Smooth muscle cell (in vitro differentiated cells): ENCODE measurements around the gene NAA10. TPM values are rescaled to one million over a fixed set of nuclear protein-coding genes. Genes with fewer than 3 reads are reported as not detected.

Experiments used
- DNase-seq: peaks from one replicate; lab custom pipeline; 2025; ENCODE audit not compliant: unreplicated experiment; lab: John Stamatoyannopoulos, UW
- H2AFZ ChIP-seq: fragments of 200-600 bp; sonication (generic); 2 replicates; pipeline ENCODE4 v1.6.0; 2016; ENCODE audit warnings: antibody characterized with exemption, low read depth, mild to moderate bottlenecking
- H3F3A ChIP-seq: fragments of 200-600 bp; sonication (generic); 2 replicates; pipeline ENCODE4 v1.6.0; 2017; ENCODE audit warnings: antibody characterized with exemption, low read depth
- H3K27ac ChIP-seq: fragments of 200-600 bp; sonication (generic); 2 replicates; pipeline ENCODE4 v1.5.1; 2016; ENCODE audit warnings: low read depth, mild to moderate bottlenecking
- H3K27me3 ChIP-seq: fragments of 200-600 bp; sonication (generic); 2 replicates; pipeline ENCODE4 v1.6.1; 2016; ENCODE audit warnings: low read depth, mild to moderate bottlenecking
- H3K36me3 ChIP-seq: fragments of 200-600 bp; sonication (generic); 2 replicates; pipeline ENCODE4 v1.5.1; 2016; ENCODE audit warnings: low read depth
- H3K4me1 ChIP-seq: fragments of 200-600 bp; sonication (generic); 2 replicates; pipeline ENCODE4 v1.5.1; 2016; ENCODE audit warnings: low read depth
- H3K4me2 ChIP-seq: fragments of 200-600 bp; sonication (generic); 2 replicates; pipeline ENCODE4 v1.6.0; 2016; ENCODE audit warnings: mild to moderate bottlenecking
- H3K4me3 ChIP-seq: fragments of 200-600 bp; sonication (generic); 2 replicates; pipeline ENCODE4 v1.5.1; 2016; ENCODE audit warnings: mild to moderate bottlenecking
- H3K79me2 ChIP-seq: fragments of 200-600 bp; sonication (generic); 2 replicates; pipeline ENCODE4 v1.6.0; 2016; ENCODE audit warnings: low read depth, mild to moderate bottlenecking
- H3K9ac ChIP-seq: fragments of 200-600 bp; sonication (generic); 2 replicates; pipeline ENCODE4 v1.6.0; 2016; ENCODE audit warnings: low read depth
- H3K9me3 ChIP-seq: fragments of 200-600 bp; sonication (generic); replicated peaks from 2 replicates; pipeline ENCODE4 v1.5.1; 2016; ENCODE audit warnings: low read depth
- H4K20me1 ChIP-seq: fragments of 200-600 bp; sonication (generic); 2 replicates; pipeline ENCODE4 v1.6.0; 2016; ENCODE audit warnings: low read depth
- CTCF ChIP-seq: fragments of 200-600 bp; sonication (generic); IDR thresholded peaks from 2 replicates; pipeline ENCODE4 v1.5.1; 2017; ENCODE audit warnings: borderline replicate concordance, mild to moderate bottlenecking, antibody characterized with exemption; ENCODE audit not compliant: insufficient read depth, poor library complexity, severe bottlenecking
- WGBS: methylation state at CpG from one replicate; pipeline ENCODE4 v1.1.7; 2016; ENCODE audit warnings: low lambda C conversion rate; 5-methylcytosine and 5-hydroxymethylcytosine counted together
- polyA plus RNA-seq: library from polyadenylated mRNA; unstranded; fragments of >200 nt; fragmentation: Nextera tagmentation; extraction: Ambion mirVana; gene quantifications from 2 replicates; pipeline ENCODE4 v1.2.1, GENCODE V29; 2016
- total RNA-seq: library from RNA; depleted of rRNA; stranded (reverse); fragments of >200 nt; gene quantifications from 2 replicates; pipeline ENCODE4 v1.2.3, GENCODE V29; 2014

Gene NAA10
- total and polyA plus RNA-seq, 2 experiments from 2014 or later = 81.2 to 124 TPM

GRCh38 chrX:153971124-153971449 lies 36.2 kb upstream of the NAA10 start:
- peak overlapping the region; percentile 99 for H3K9ac ChIP-seq
- H4K20me1 ChIP-seq = peaks cover 45% of the 10 kb centered on the region
- H3K79me2 ChIP-seq = peaks cover 37% of the 10 kb centered on the region
- H3K27me3 ChIP-seq = no peaks in the 10 kb centered on the region
- no peaks in the 10 kb centered on the region for H3K9me3 ChIP-seq
- no peak overlapping the region for H2AFZ ChIP-seq
- no peaks in the 10 kb centered on the region for H3K4me1 ChIP-seq
- DNase-seq = peak; percentile 49
- 53% methylated on average over 17 of the region's 34 CpGs for WGBS
- peak overlapping the region; percentile 80 for H3K4me2 ChIP-seq
- peak overlapping the region; percentile 99 for H3K27ac ChIP-seq
- H3K36me3 ChIP-seq = no peaks in the 10 kb centered on the region
- no peaks in the 10 kb centered on the region for H3F3A ChIP-seq
- TF ChIP-seq CTCF = no peak
- H3K4me3 ChIP-seq = peak overlapping the region; percentile 72

- WGBS = 45% methylated on average over 39 of the region's 49 CpGs
Measured at GRCh38 chrX:153970357-153971123, 35.7 kb upstream of the NAA10 start.

GRCh38 chrX:153969904-153970356 lies 35.1 kb upstream of the NAA10 start:
- H3K27me3 ChIP-seq = no peaks in the 10 kb centered on the region
- no peaks in the 10 kb centered on the region for H3F3A ChIP-seq
- H3K4me1 ChIP-seq = no peaks in the 10 kb centered on the region
- H3K79me2 ChIP-seq = peaks cover 48% of the 10 kb centered on the region
- H3K9me3 ChIP-seq = no peaks in the 10 kb centered on the region
- TF ChIP-seq CTCF = no peak
- peak overlapping the region; percentile 84 for H3K4me2 ChIP-seq
- H3K4me3 ChIP-seq = peak overlapping the region; percentile 72
- 41% methylated on average over 19 of the region's 26 CpGs for WGBS
- H3K9ac ChIP-seq = no peak overlapping the region
- H4K20me1 ChIP-seq = peaks cover 56% of the 10 kb centered on the region
- H3K36me3 ChIP-seq = no peaks in the 10 kb centered on the region
- DNase-seq = no peak
- peak overlapping the region; percentile 1 for H3K27ac ChIP-seq
- H2AFZ ChIP-seq = no peak overlapping the region

More at GRCh38 chrX:153970357-153971123, 35.7 kb upstream of the NAA10 start:
- Histone ChIP-seq H3F3A (no peaks in the 10 kb centered on the region), H3K4me3 (peak overlapping the region; percentile 72), H4K20me1 (peaks cover 50% of the 10 kb centered on the region), H3K9ac (peak overlapping the region; percentile 99), H3K27me3 (no peaks in the 10 kb centered on the region), H3K4me1 (no peaks in the 10 kb centered on the region), H2AFZ (no peak overlapping the region), H3K27ac (peak overlapping the region; percentile 99), H3K9me3 (no peaks in the 10 kb centered on the region), H3K36me3 (no peaks in the 10 kb centered on the region), H3K79me2 (peaks cover 42% of the 10 kb centered on the region), H3K4me2 (peak overlapping the region; percentile 84)
- no peak for TF ChIP-seq CTCF
- DNase-seq = no peak
